GM23338 (cell line): Measurements from ENCODE around the gene PAPPA.

Experiments used
- CREB1 ChIP-seq: fragments of 250-450 bp; sonication (Bioruptor Pico); IDR thresholded peaks from 2 replicates; pipeline ENCODE4 v1.5.0; 2020; ENCODE audit warnings: low read depth, mild to moderate bottlenecking, moderate library complexity
- ETS1 ChIP-seq: IDR thresholded peaks from 2 replicates; pipeline ENCODE4 v1.6.1; 2016; ENCODE audit warnings: antibody characterized with exemption
- EZH2 ChIP-seq: fragments of 200-600 bp; sonication (generic); IDR thresholded peaks from one replicate; pipeline ENCODE4 v1.8.0; 2017; ENCODE audit warnings: antibody characterized with exemption, mild to moderate bottlenecking, low read depth; ENCODE audit not compliant: unreplicated experiment
- EZH2phosphoT487 ChIP-seq: fragments of 200-600 bp; sonication (generic); IDR thresholded peaks from one replicate; pipeline ENCODE4 v1.8.1; 2018; ENCODE audit warnings: antibody characterized with exemption; ENCODE audit not compliant: unreplicated experiment
- JUNB ChIP-seq: IDR thresholded peaks from one replicate; pipeline ENCODE4 v1.6.1; 2016; ENCODE audit warnings: antibody characterized with exemption; ENCODE audit not compliant: unreplicated experiment
- NANOG ChIP-seq: IDR thresholded peaks from 2 replicates; pipeline ENCODE4 v1.6.1; 2016; ENCODE audit warnings: antibody characterized with exemption, borderline replicate concordance
- POLR2AphosphoS5 ChIP-seq: IDR thresholded peaks from 2 replicates; pipeline ENCODE4 v1.6.1; 2016; ENCODE audit warnings: antibody characterized with exemption, low read depth
- REST ChIP-seq: IDR thresholded peaks from one replicate; pipeline ENCODE4 v1.6.1; 2018; ENCODE audit warnings: antibody characterized with exemption; ENCODE audit not compliant: unreplicated experiment
- STAT1 ChIP-seq: IDR thresholded peaks from one replicate; pipeline ENCODE4 v1.6.1; 2016; ENCODE audit warnings: antibody characterized with exemption; ENCODE audit not compliant: unreplicated experiment
- ZNF114 ChIP-seq: fragments of 250-450 bp; sonication (Bioruptor Pico); IDR thresholded peaks from 2 replicates; pipeline ENCODE4 v1.5.0; 2020; ENCODE audit warnings: mild to moderate bottlenecking, moderate library complexity
- ZNF331 ChIP-seq: fragments of 250-450 bp; sonication (Bioruptor Pico); IDR thresholded peaks from 2 replicates; pipeline ENCODE4 v1.5.0; 2020; ENCODE audit warnings: low read depth, mild to moderate bottlenecking, moderate library complexity
- ZNF462 ChIP-seq: fragments of 250-450 bp; sonication (Bioruptor Pico); IDR thresholded peaks from 2 replicates; pipeline ENCODE4 v1.5.0; 2020; ENCODE audit warnings: mild to moderate bottlenecking, moderate library complexity
- TF ChIP-seq, protein P1 (sequence below), 2 experiments: fragments of 200-600 bp in 1 of 2; sonication (generic) in 1 of 2; conservative IDR thresholded peaks; 2 replicates each; pipeline versions ENCODE4 v1.5.1 to v1.6.1; 2016 to 2017; ENCODE audit warnings: antibody characterized with exemption in 2 of 2, low read depth in 2 of 2, mild to moderate bottlenecking in 2 of 2, moderate library complexity in 1 of 2

DNA sequence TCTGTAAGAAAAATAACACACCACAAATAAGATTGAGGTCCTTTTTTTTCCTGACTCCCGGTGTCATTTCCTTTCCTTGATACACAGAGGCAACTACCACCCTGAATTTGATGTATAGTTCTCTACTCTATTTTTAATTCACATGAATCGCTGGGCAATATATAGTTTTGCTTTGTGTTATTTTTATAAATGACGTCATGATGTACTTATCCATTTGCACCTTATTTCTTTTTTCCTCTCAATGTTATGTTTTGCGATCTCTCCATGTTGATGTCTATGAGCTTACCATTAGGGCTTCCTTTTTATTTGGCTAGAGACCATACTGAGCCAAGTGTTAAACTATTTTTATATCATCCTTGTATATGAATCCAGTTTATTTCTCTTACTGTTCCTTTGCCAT lies 175.9 kb downstream of the PAPPA start:
- no peak for TF ChIP-seq POLR2AphosphoS5
- TF ChIP-seq, protein P1, sequence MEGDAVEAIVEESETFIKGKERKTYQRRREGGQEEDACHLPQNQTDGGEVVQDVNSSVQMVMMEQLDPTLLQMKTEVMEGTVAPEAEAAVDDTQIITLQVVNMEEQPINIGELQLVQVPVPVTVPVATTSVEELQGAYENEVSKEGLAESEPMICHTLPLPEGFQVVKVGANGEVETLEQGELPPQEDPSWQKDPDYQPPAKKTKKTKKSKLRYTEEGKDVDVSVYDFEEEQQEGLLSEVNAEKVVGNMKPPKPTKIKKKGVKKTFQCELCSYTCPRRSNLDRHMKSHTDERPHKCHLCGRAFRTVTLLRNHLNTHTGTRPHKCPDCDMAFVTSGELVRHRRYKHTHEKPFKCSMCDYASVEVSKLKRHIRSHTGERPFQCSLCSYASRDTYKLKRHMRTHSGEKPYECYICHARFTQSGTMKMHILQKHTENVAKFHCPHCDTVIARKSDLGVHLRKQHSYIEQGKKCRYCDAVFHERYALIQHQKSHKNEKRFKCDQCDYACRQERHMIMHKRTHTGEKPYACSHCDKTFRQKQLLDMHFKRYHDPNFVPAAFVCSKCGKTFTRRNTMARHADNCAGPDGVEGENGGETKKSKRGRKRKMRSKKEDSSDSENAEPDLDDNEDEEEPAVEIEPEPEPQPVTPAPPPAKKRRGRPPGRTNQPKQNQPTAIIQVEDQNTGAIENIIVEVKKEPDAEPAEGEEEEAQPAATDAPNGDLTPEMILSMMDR (conservative IDR thresholded peaks at IDR 0.05; ENCODE audit: low read depth in 2 of 2): no peak
- no peak for TF ChIP-seq JUNB
- TF ChIP-seq STAT1: no peak
- TF ChIP-seq EZH2: no peak
- no peak for TF ChIP-seq ETS1
- no peak for TF ChIP-seq REST
- no peak for TF ChIP-seq EZH2phosphoT487
- TF ChIP-seq CREB1 (CRISPR knock-in tag): no peak
- no peak for TF ChIP-seq ZNF114 (CRISPR knock-in tag)
- no peak for TF ChIP-seq ZNF331 (CRISPR knock-in tag)
- no peak for TF ChIP-seq ZNF462 (CRISPR knock-in tag)
- TF ChIP-seq NANOG: no peak
